Measurements from ENCODE around the gene RBM4B. TPM values are rescaled to one million over a fixed set of nuclear protein-coding genes. Genes with fewer than 3 reads are reported as not detected.
A peak's percentile ranks its signal among the peaks of the same experiment; 100 is the strongest.

The RBM4B gene
- total and polyA plus RNA-seq, 2 of the 13 experiments (the other 11 are each of a cell fraction or from before 2014, with no cell fraction given) = 25.8 to 32.4 TPM

DNA sequence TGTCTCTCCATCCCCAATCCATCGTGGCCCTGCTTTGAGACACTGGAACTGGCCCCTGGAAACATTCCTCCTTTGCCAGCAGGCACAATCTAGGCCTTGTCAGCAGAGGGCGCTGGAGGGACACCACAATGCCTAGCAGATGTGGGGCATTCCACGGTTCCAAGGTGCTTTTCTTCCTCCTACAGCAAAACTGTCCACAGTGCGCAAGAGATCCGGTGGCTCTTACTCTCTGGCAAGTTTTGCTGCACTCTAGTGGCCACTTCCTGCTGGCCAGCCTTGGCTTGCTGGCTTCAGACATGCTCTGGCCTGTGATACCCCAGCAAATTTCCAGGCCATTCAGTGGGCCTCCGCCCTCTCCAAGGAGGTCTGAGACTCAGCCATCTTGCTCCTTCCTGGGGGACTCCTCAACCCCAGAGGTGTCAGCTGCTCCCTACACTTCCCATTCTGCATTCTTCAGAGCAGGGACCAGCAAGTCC, 17.1 kb upstream of the RBM4B start (continued):
- TF ChIP-seq PAWR (CRISPR knock-in tag; IDR thresholded peaks at IDR 0.05; ENCODE audit: borderline replicate concordance) = no peak
- TF ChIP-seq FOXO4 (CRISPR knock-in tag; conservative IDR thresholded peaks at IDR 0.05) = no peak
- TF ChIP-seq, protein P1, sequence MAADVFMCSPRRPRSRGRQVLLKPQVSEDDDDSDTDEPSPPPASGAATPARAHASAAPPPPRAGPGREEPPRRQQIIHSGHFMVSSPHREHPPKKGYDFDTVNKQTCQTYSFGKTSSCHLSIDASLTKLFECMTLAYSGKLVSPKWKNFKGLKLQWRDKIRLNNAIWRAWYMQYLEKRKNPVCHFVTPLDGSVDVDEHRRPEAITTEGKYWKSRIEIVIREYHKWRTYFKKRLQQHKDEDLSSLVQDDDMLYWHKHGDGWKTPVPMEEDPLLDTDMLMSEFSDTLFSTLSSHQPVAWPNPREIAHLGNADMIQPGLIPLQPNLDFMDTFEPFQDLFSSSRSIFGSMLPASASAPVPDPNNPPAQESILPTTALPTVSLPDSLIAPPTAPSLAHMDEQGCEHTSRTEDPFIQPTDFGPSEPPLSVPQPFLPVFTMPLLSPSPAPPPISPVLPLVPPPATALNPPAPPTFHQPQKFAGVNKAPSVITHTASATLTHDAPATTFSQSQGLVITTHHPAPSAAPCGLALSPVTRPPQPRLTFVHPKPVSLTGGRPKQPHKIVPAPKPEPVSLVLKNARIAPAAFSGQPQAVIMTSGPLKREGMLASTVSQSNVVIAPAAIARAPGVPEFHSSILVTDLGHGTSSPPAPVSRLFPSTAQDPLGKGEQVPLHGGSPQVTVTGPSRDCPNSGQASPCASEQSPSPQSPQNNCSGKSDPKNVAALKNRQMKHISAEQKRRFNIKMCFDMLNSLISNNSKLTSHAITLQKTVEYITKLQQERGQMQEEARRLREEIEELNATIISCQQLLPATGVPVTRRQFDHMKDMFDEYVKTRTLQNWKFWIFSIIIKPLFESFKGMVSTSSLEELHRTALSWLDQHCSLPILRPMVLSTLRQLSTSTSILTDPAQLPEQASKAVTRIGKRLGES (CRISPR knock-in tag; IDR thresholded peaks at IDR 0.05; ENCODE audit: borderline replicate concordance) = no peak
- TF ChIP-seq AGO1 (IDR thresholded peaks at IDR 0.05; ENCODE audit: low read depth, low read length, poor library complexity, severe bottlenecking) = no peak
- TF ChIP-seq, protein P2, sequence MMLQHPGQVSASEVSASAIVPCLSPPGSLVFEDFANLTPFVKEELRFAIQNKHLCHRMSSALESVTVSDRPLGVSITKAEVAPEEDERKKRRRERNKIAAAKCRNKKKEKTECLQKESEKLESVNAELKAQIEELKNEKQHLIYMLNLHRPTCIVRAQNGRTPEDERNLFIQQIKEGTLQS (CRISPR knock-in tag; IDR thresholded peaks at IDR 0.05) = no peak
- 0 out of 2 replicates have a peak, but pooled peaks have one; percentile 52 for TF ChIP-seq ZNF383 (CRISPR knock-in tag; IDR thresholded peaks at IDR 0.05; ENCODE audit: borderline replicate concordance)
- no peak for TF ChIP-seq ZNF253 (CRISPR knock-in tag; IDR thresholded peaks at IDR 0.05; ENCODE audit: borderline replicate concordance)
- TF ChIP-seq, protein P3, sequence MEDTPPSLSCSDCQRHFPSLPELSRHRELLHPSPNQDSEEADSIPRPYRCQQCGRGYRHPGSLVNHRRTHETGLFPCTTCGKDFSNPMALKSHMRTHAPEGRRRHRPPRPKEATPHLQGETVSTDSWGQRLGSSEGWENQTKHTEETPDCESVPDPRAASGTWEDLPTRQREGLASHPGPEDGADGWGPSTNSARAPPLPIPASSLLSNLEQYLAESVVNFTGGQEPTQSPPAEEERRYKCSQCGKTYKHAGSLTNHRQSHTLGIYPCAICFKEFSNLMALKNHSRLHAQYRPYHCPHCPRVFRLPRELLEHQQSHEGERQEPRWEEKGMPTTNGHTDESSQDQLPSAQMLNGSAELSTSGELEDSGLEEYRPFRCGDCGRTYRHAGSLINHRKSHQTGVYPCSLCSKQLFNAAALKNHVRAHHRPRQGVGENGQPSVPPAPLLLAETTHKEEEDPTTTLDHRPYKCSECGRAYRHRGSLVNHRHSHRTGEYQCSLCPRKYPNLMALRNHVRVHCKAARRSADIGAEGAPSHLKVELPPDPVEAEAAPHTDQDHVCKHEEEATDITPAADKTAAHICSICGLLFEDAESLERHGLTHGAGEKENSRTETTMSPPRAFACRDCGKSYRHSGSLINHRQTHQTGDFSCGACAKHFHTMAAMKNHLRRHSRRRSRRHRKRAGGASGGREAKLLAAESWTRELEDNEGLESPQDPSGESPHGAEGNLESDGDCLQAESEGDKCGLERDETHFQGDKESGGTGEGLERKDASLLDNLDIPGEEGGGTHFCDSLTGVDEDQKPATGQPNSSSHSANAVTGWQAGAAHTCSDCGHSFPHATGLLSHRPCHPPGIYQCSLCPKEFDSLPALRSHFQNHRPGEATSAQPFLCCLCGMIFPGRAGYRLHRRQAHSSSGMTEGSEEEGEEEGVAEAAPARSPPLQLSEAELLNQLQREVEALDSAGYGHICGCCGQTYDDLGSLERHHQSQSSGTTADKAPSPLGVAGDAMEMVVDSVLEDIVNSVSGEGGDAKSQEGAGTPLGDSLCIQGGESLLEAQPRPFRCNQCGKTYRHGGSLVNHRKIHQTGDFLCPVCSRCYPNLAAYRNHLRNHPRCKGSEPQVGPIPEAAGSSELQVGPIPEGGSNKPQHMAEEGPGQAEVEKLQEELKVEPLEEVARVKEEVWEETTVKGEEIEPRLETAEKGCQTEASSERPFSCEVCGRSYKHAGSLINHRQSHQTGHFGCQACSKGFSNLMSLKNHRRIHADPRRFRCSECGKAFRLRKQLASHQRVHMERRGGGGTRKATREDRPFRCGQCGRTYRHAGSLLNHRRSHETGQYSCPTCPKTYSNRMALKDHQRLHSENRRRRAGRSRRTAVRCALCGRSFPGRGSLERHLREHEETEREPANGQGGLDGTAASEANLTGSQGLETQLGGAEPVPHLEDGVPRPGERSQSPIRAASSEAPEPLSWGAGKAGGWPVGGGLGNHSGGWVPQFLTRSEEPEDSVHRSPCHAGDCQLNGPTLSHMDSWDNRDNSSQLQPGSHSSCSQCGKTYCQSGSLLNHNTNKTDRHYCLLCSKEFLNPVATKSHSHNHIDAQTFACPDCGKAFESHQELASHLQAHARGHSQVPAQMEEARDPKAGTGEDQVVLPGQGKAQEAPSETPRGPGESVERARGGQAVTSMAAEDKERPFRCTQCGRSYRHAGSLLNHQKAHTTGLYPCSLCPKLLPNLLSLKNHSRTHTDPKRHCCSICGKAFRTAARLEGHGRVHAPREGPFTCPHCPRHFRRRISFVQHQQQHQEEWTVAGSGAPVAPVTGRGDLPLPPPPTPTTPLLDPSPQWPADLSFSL (CRISPR knock-in tag; IDR thresholded peaks at IDR 0.05) = no peak
- no peak for TF ChIP-seq ZNF530 (CRISPR knock-in tag; IDR thresholded peaks at IDR 0.05; ENCODE audit: low read depth)
- TF ChIP-seq NR2F2 (IDR thresholded peaks at IDR 0.05; ENCODE audit: borderline replicate concordance, low read depth) = no peak
- TF ChIP-seq GTF3A (CRISPR knock-in tag; conservative IDR thresholded peaks at IDR 0.05) = 0 out of 2 replicates have a peak, but pooled peaks have one; percentile 52
- no peak for TF ChIP-seq RFX3 (CRISPR knock-in tag; IDR thresholded peaks at IDR 0.05)
- no peak for TF ChIP-seq ZNF616 (CRISPR knock-in tag; IDR thresholded peaks at IDR 0.05; ENCODE audit: low read depth)
- TF ChIP-seq ZNF496 (CRISPR knock-in tag; IDR thresholded peaks at IDR 0.05; ENCODE audit: insufficient replicate concordance) = no peak
- TF ChIP-seq ZNF33A (CRISPR knock-in tag; IDR thresholded peaks at IDR 0.05; ENCODE audit: borderline replicate concordance) = no peak
- TF ChIP-seq ZNF552 (CRISPR knock-in tag; IDR thresholded peaks at IDR 0.05; ENCODE audit: borderline replicate concordance) = no peak
- TF ChIP-seq ZFP90 (CRISPR knock-in tag; IDR thresholded peaks at IDR 0.05; ENCODE audit: borderline replicate concordance) = no peak

Measured in HepG2 (cell line).